ENCODE results near the gene NCAPD3.

The NCAPD3 gene

DNA sequence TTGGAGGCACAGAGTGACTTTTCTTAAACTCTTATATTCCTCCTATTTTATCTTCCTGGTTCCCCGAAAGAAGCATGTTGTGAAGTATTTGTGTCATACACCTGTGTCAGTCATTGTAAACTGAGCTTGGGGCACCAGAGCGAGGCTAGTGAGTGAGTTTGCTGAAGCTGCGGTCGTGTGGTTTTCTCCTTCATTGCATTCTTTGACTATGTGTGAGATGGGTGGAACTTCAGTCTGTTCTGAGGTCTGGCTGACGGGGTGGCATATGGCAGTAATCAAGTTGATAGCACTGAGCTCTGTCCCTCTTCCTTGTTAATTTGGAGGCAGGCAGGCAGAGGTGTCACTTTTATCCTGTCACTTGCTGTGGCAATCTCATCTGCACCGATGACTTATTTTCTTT is 4.9 kb upstream of the NCAPD3 start:
- Mint-ChIP-seq H3K27me3 (no peaks in the 10 kb centered on the region), H3K4me1 (ENCODE audit: low read depth in 2 of 2) (peaks cover 63 to 76% of the 10 kb centered on the region in 2 donors), H3K9me3 (no peaks in the 10 kb centered on the region), H3K36me3 (ENCODE audit: insufficient read depth) (peaks cover 11% of the 10 kb centered on the region), H3K4me3 (peak overlapping the region; percentile 26 to 93), H3K27ac (peak overlapping the region in 1 of 2 donors; percentile 36)
- DNase-seq (peak; percentile 27 to 34 (median 28)), ATAC-seq (replicated peaks) (peak; percentile 34)

GRCh38 chr11:134226806-134227325 is 3.1 kb upstream of the NCAPD3 start:
- Mint-ChIP-seq H3K36me3 (ENCODE audit: insufficient read depth) (peaks cover 24% of the 10 kb centered on the region), H3K9me3 (no peaks in the 10 kb centered on the region), H3K27ac (no peak overlapping the region), H3K4me3 (peak overlapping the region; percentile 93 to 94), H3K27me3 (no peaks in the 10 kb centered on the region), H3K4me1 (ENCODE audit: low read depth in 2 of 2) (peaks cover 65 to 79% of the 10 kb centered on the region in 2 donors)
- no peak for DNase-seq
- ATAC-seq (replicated peaks) = no peak

DNA sequence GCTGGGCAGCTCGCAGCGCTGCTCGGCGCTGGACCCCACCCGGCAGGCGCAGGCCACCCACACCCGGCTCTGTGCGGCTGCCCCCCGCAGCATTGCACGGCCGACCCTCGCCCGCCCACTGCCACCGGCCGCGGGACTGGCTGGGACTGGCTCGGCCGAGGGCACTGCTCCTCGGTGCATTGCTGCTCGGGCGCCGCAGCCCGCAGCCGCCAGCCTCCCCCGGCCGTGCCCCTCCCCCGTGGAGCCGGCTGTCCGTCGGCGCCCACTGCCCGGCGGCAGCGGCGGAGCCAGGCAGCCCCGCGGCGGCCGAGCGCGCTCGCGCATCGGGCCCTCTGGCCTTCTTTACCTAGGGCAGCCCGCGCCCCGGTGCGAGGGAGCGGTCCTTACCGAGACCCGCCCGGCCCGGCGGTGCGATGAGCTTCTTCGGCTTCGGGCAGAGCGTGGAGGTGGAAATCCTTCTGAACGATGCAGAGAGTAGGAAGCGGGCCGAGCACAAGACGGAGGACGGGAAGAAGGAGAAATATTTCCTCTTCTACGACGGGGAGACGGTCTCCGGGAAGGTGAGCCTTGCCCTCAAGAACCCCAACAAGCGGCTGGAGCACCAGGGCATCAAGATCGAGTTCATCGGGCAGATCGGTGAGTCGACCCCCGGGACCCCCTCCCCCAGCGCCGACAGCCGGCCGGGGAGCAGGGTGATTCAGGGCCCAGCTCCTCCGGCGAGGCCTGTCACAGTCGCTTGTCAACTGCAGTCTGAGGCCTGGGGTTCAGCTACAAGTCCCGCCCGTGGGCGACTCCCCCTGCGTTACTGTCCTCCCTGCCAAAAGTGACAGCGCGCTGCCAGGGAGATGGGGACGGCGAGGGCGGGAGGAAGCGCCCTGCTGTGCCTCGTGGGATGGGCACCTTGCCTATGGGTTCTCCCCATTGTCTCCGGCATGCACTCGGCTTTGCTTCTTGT is 1.2 kb upstream of the NCAPD3 start:
- Mint-ChIP-seq H3K4me3 (peak overlapping the region; percentile 95), H3K36me3 (ENCODE audit: insufficient read depth) (peaks cover 31% of the 10 kb centered on the region), H3K27ac (peak overlapping the region; percentile 83 to 96), H3K9me3 (no peaks in the 10 kb centered on the region), H3K4me1 (ENCODE audit: low read depth in 2 of 2) (peaks cover 56 to 69% of the 10 kb centered on the region in 2 donors), H3K27me3 (no peaks in the 10 kb centered on the region)
- peak; percentile 25 to 42 (median 27) for DNase-seq
- ATAC-seq (replicated peaks) = peak; percentile 7

DNA sequence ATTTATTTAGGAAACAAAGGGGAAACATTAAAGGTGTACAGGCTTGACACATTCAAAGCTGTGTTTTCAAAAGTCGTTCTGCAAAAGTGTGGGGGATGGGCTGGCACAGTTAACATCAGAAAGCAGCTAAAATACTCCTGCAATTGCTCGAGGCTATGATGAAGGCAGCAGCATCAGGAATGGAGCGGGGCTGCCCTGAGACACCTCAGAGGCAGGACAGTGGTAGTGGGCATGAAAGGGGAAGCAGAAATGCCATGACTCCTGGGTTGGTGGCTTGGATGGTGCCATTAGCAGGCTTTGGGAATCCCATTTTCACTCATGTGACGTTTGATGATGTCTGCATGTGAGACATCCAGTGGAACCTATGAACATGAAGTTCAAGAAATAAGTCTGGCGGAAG is 646 bp downstream of the NCAPD3 start:
- ATAC-seq (replicated peaks) (no peak), DNase-seq (no peak)
- Mint-ChIP-seq H3K27me3 (no peaks in the 10 kb centered on the region), H3K27ac (peak overlapping the region; percentile 96 to 98), H3K4me1 (ENCODE audit: low read depth in 2 of 2) (peaks cover 50 to 64% of the 10 kb centered on the region in 2 donors), H3K4me3 (peak overlapping the region; percentile 95), H3K9me3 (no peaks in the 10 kb centered on the region), H3K36me3 (ENCODE audit: insufficient read depth) (peaks cover 37% of the 10 kb centered on the region)

- Mint-ChIP-seq H3K9me3 (no peaks in the 10 kb centered on the region), H3K36me3 (ENCODE audit: insufficient read depth) (peaks cover 26% of the 10 kb centered on the region), H3K27ac (no peak overlapping the region), H3K4me3 (no peak overlapping the region), H3K27me3 (no peaks in the 10 kb centered on the region), H3K4me1 (ENCODE audit: low read depth in 2 of 2) (peaks cover 9 to 34% of the 10 kb centered on the region in 2 donors)
- ATAC-seq (replicated peaks) (no peak), DNase-seq (no peak)
These were observed 7.0 kb downstream of the NCAPD3 start for GRCh38 chr11:134216816-134217215.

GRCh38 chr11:134215836-134216235 is 7.9 kb downstream of the NCAPD3 start:
- peaks cover 26% of the 10 kb centered on the region for H3K36me3 Mint-ChIP-seq (ENCODE audit: insufficient read depth)
- H3K27me3 Mint-ChIP-seq = no peaks in the 10 kb centered on the region
- ATAC-seq (replicated peaks) (no peak), DNase-seq (no peak)
- no peak overlapping the region for H3K4me3 Mint-ChIP-seq
- peaks cover 9 to 36% of the 10 kb centered on the region in 2 donors for H3K4me1 Mint-ChIP-seq (ENCODE audit: low read depth in 2 of 2)
- H3K9me3 Mint-ChIP-seq = no peaks in the 10 kb centered on the region
- peak overlapping the region in 1 of 2 donors; percentile 32 for H3K27ac Mint-ChIP-seq

DNA sequence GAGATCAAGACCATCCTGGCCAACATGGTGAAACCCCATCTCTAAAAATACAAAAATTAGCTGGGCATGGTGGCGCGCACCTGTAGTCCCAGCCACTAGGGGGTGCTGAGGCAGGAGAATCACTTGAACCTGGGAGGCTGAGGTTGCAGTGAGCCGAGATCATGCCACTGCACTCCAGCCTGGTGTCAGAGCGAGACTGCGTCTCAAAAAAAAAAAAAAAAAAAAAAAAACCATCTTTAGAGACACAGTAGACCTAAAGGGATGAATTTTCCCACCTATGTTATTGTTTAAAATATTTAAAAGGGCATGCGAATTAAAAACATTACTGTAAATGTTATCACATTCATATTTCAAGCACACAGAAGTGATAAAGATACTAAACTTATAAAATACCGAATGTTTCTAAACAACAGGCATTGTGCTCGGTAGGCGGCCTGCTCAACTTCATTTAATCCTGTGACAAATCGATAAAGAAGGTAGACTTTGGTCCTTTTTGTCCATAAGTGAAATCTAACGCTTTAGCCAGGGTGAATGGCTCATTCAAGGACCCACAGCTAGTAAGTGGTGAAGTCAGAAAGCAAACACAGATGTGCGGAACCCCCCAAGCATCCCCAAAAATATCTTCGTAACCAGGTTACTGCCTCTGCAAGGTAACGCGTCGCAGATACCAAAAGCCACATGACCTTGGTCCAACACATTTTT is 16.1 kb downstream of the NCAPD3 start:
- ATAC-seq (replicated peaks) (no peak), DNase-seq (peak; percentile 63 to 71 (median 65))
- Mint-ChIP-seq H3K4me3 (no peak overlapping the region), H3K9me3 (no peaks in the 10 kb centered on the region), H3K27ac (no peak overlapping the region), H3K27me3 (no peaks in the 10 kb centered on the region), H3K4me1 (ENCODE audit: low read depth in 2 of 2) (peaks cover 0 to 5% of the 10 kb centered on the region in 2 donors), H3K36me3 (ENCODE audit: insufficient read depth) (peaks cover 49% of the 10 kb centered on the region)

GRCh38 chr11:134206185-134206584 is 17.6 kb downstream of the NCAPD3 start:
- H3K4me1 Mint-ChIP-seq (ENCODE audit: low read depth in 2 of 2) = peaks cover 0 to 5% of the 10 kb centered on the region in 2 donors
- no peaks in the 10 kb centered on the region for H3K9me3 Mint-ChIP-seq
- no peak for DNase-seq
- H3K4me3 Mint-ChIP-seq = no peak overlapping the region
- no peak for ATAC-seq (replicated peaks)
- no peaks in the 10 kb centered on the region for H3K27me3 Mint-ChIP-seq
- peaks cover 59% of the 10 kb centered on the region for H3K36me3 Mint-ChIP-seq (ENCODE audit: insufficient read depth)
- H3K27ac Mint-ChIP-seq = peak overlapping the region in 1 of 2 donors; percentile 16

GRCh38 chr11:134205729-134206128 is 18.0 kb downstream of the NCAPD3 start:
- Mint-ChIP-seq H3K36me3 (ENCODE audit: insufficient read depth) (peaks cover 60% of the 10 kb centered on the region), H3K4me1 (ENCODE audit: low read depth in 2 of 2) (peaks cover 0 to 3% of the 10 kb centered on the region in 2 donors), H3K27me3 (no peaks in the 10 kb centered on the region), H3K9me3 (no peaks in the 10 kb centered on the region), H3K27ac (no peak overlapping the region), H3K4me3 (no peak overlapping the region)
- ATAC-seq (replicated peaks) (no peak), DNase-seq (no peak)

- ATAC-seq (replicated peaks) (no peak), DNase-seq (no peak)
- peaks cover 43% of the 10 kb centered on the region for H3K36me3 Mint-ChIP-seq (ENCODE audit: insufficient read depth)
- no peaks in the 10 kb centered on the region for H3K4me1 Mint-ChIP-seq (ENCODE audit: low read depth in 2 of 2)
- H3K27ac Mint-ChIP-seq = no peak overlapping the region
- H3K4me3 Mint-ChIP-seq = no peak overlapping the region
- no peaks in the 10 kb centered on the region for H3K9me3 Mint-ChIP-seq
- no peaks in the 10 kb centered on the region for H3K27me3 Mint-ChIP-seq
These were observed 21.1 kb downstream of the NCAPD3 start for GRCh38 chr11:134202661-134203060.

DNA sequence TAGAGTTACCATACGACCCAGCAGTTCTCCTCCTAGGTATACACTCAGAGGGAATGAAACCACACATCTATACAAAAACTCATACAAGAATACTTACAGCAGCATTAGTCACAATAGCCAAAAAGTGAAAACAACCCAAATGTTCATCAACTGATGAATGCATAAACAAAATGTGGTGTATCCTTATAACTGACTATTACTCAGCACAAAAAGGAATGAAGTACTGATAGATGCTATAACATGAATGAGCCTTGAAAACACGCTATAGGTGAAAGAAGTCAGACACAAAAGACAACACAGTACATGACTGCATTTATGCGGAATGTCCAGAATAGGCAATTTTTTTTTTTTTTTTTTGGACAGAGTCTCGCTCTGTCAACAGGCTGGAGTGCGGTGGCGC is 23.1 kb downstream of the NCAPD3 start:
- Mint-ChIP-seq H3K4me1 (ENCODE audit: low read depth in 2 of 2) (peaks cover 2 to 5% of the 10 kb centered on the region in 2 donors), H3K9me3 (no peaks in the 10 kb centered on the region), H3K27ac (no peak overlapping the region), H3K36me3 (ENCODE audit: insufficient read depth) (peaks cover 40% of the 10 kb centered on the region), H3K27me3 (no peaks in the 10 kb centered on the region), H3K4me3 (no peak overlapping the region)
- DNase-seq (no peak), ATAC-seq (replicated peaks) (no peak)

DNA sequence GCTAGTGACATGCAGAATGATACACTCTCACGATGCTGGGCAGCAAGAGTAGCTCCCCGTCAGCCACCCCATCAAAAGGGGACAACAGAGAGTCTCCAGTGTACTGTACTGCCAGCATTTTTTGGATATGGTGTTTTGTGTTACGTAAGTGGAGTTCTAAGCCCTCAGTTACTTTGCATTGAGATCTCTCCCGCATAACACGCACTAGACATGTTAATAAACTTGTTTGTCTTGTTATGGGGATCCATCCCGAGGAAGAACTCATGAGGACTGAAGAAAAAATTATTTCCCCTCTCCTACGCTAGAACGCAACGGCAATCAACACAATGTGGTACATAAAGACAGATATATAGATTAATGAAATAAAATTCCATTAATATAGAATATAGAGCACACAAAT is 24.2 kb downstream of the NCAPD3 start:
- Mint-ChIP-seq H3K4me3 (no peak overlapping the region), H3K27me3 (no peaks in the 10 kb centered on the region), H3K9me3 (no peaks in the 10 kb centered on the region), H3K4me1 (ENCODE audit: low read depth in 2 of 2) (peaks cover 2 to 5% of the 10 kb centered on the region in 2 donors), H3K27ac (peak overlapping the region in 1 of 2 donors; percentile 5), H3K36me3 (ENCODE audit: insufficient read depth) (peaks cover 34% of the 10 kb centered on the region)
- ATAC-seq (replicated peaks) = no peak
- DNase-seq = no peak

GRCh38 chr11:134196756-134197155 is 27.0 kb downstream of the NCAPD3 start:
- Mint-ChIP-seq H3K4me1 (ENCODE audit: low read depth in 2 of 2) (peaks cover 2 to 5% of the 10 kb centered on the region in 2 donors), H3K4me3 (peak overlapping the region; percentile 19 to 53)
- DNase-seq = peak in 2 of 3 experiments; percentile 8 to 10

More at GRCh38 chr11:134196756-134197155, 27.0 kb downstream of the NCAPD3 start:
- Mint-ChIP-seq H3K9me3 (no peaks in the 10 kb centered on the region), H3K27me3 (no peaks in the 10 kb centered on the region), H3K27ac (peak overlapping the region; percentile 70 to 93), H3K36me3 (ENCODE audit: insufficient read depth) (peaks cover 37% of the 10 kb centered on the region)
- peak; percentile 71 for ATAC-seq (replicated peaks)
